NCI-H187 (cell line): Measurements from ENCODE around the gene CYTH1.
"Not testable (repeated sequence)": the region's sequence is repeated elsewhere in the genome, so short reads cannot be mapped to it uniquely, and the experiment has no call there.

Experiments
- DNase-seq, 2 experiments: peaks; one replicate each; lab custom pipeline; 2025; lab: John Stamatoyannopoulos, UW

CYTH1 gene

DNA sequence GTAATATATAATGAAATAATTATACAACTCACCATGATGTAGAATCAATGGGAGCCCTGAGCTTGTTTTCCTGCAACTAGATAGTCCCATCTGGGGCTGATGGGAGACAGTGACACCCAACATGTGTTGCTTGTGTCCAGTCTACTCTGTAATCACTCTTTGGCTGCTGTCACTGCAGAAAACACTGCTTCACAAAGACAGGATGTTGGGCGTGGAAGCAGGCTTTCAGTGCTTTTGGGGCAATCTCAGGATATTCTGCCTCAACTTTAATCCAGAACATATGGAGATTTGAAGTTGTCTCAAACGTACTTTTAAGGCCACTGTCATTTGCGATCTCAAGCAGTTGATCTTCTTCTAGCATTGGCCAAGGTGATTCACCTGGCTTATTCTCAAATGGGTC, 94.9 kb downstream of the CYTH1 start:
- no peak for DNase-seq

GRCh38 chr17:78684026-78684425, 98.0 kb downstream of the CYTH1 start:
- peak in 1 of 2 experiments; percentile 45 for DNase-seq

- no peak for DNase-seq
Observed at GRCh38 chr17:78683408-78683961, 98.6 kb downstream of the CYTH1 start.

DNA sequence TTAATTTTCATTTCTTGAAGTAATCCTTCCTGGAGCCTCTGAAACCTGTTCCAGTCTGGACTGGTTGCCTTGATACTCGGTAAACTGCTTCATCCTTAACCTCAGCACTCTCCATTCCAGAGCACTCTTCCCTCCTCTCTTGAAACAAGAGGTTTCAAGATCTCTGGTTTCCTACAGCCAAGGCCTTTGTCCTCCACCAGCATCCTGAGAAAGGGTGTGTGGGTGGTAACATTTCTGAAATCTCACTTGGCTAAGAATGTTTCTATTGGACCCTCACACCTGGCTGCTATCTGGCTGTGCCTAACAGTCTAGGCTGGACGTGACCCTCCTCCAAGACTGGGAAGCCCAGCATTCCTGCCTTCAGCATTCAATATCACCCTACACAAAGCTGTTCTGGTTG, 99.7 kb downstream of the CYTH1 start:
- DNase-seq, result no peak

DNA sequence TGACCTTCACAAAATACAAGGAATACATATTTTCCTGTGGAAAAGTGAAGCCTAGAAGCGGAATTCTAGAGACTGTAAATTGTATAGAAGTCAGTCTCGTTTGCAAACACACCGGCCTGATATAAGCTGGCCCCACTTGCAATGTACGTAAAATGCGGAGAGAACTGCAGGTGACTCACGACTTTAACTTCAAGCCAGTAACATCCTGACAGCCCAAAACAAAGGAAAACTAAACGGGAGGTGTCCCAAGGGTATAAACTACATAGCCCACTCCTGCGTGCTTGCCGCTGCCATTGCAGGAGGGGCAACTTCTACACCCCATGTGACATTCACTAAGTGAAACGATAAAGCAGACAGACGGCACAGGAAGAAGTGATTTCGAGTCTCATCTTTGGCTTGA, 101.6 kb downstream of the CYTH1 start:
- DNase-seq, result no peak

GRCh38 chr17:78679495-78680395, 102.3 kb downstream of the CYTH1 start:
- DNase-seq, result no peak

- no peak for DNase-seq
Observed at GRCh38 chr17:78678711-78679110, 103.4 kb downstream of the CYTH1 start.

GRCh38 chr17:78678222-78678557, 103.9 kb downstream of the CYTH1 start:
- DNase-seq, result no peak

DNA sequence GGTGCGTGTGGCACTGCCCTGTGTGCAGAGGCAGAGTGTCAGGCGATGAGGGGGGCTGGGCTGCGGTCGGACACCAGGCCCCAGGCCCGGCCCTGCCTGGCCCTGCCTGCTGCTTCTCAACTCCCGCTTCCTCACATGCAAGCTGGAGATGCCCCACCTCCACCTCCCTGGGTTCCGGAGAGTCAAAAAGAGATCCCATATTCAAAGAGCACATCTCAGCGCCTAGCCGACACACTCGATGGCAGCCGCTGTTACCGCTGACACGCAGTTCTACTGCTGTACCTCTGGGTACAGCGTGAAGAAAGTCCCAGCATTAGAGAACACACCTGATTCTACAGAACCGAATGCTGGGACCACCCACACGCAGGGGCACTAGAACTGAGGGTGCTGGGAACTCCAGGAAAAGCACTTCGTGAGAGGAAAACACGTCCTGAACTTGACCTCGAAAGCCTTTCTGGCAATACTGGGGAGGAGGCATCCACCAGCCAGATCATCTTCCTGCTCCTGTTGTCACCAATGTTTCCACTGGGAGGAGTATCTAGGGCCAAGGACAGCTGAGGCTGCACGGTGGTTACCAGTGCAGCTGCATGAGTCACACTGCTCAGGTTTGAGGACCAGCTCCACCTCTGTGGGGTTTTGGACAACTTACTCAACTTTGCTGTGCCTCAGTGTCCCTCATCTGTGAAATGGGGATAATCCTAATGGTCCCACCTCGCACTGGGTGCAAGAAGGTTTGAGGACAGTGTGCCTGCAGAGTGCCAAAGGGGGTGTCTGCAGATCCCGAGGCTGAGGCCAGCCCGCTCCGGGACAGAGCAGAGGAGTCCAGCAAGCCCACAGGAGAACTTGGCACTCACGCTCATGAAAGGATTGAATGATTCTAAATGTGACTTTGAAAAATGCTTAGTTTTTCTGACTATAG, 104.5 kb downstream of the CYTH1 start:
- no peak for DNase-seq

GRCh38 chr17:78676412-78677302, 105.4 kb downstream of the CYTH1 start:
- DNase-seq, result peak; percentile 13 to 45

- DNase-seq, result no peak
Observed at GRCh38 chr17:78675836-78676235, 106.2 kb downstream of the CYTH1 start.

DNA sequence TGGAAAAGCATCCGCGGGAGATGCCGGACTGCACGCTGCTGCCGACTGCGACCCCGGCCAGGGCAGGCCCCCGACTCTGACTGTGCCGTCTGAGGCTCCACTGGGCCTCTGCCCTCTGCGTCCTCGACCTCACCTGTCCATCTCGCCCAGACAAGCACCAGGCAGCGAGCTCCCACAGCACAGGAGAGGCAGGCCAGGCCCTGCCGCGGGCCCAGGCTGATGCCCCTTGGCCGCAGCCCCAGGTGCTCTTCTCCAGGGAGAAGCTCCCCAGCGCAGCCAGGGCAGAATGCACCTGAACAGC, 106.8 kb downstream of the CYTH1 start:
- no peak for DNase-seq

DNA sequence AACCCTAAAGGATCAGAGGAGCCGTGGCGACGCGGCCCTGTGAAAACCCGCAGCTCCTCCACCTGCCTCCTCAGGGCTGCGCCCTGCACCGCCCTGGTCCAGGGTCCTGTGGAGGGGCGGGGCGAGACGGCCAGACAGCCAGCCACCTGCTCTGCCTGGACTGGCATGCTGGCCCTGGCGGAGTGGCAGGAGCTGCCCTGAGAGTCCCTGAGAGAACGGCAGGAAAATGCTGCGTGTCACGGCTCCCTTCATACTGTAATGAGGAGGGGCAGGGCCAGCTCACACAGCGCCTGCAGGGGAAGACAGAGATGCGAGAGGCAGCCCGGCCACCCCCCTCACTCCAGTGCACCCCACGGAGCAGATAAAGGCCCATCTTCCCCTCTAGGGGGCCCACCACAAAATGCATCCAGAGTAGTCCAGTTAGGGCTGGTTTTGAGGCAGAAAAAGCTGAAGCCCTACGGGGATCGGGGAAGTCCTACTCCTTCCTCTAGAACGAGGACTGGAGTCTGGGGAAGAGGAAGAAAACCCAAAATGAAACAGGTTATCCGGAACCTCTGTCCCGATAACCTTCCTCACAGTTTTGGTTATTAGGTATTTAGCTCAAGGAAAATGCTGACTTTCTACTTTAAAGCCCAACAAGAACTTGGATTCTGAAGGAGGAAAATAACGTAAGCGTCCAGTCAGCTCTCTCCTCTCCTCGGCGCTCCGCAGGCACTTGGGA, 107.3 kb downstream of the CYTH1 start:
- peak; percentile 20 to 60 for DNase-seq

- DNase-seq, result no peak
Observed at GRCh38 chr17:78674156-78674555, 107.9 kb downstream of the CYTH1 start.

GRCh38 chr17:78673395-78673794, 108.7 kb downstream of the CYTH1 start:
- no peak for DNase-seq

GRCh38 chr17:78672871-78673371, 109.2 kb downstream of the CYTH1 start:
- DNase-seq, result no peak

- DNase-seq, result no peak
Observed at GRCh38 chr17:78672005-78672404, 110.1 kb downstream of the CYTH1 start.

DNA sequence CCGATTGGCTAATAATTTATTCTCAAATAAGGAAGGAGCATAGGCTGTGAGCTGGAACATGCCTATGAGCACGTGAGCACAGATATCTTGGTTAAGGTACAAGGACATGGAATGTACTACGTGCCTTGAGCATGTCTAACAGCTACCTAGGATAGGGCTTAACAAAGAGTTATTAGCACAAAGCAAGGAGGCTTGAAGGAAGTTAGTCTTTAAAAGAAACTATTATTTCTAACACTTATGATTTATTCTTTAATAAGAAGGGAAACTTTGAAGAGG, 110.4 kb downstream of the CYTH1 start:
- DNase-seq, result not testable (repeated sequence)

DNA sequence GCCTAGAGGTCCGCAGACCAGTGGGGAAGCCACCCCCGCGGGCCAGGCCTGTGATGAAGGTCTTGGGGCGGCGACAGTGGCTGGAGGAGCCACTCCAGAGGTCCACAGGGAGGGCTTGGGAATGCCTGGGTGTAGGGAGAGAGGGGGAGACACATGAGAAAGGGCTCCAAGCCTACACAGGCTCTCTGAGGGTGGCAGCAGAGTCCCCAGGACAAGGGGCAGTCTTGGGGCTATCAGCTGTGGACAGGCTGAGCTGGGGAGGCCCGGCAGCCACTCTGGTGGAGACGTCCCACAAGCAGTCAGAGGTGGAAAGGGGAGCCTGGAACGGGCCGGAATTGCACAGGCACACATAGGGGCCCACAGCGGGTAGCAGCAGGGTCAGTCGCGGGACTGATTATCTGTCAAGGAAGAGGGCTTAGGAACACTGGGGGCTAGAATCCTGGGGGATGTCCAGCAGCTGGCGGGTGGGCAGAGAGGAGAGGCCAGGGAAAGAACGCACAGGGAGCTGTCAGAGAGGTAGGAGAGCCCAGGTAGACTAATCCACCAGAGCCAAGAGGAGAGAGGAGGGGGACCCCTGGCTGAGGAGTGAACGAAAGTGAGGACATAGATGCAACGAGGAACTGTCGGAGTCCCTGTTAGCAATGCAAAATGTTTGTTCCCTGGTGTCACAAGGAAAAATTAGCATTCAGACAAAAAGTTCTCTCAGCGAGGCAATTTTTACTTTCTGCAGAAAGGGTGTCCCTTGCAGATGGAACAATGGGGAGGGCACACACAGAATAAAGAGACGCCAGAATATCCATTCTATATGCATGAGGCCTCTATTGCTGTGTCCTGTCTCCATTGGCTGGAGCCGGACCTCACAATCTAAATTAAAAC, 111.0 kb downstream of the CYTH1 start:
- DNase-seq, result no peak

GRCh38 chr17:78669975-78670518, 112.0 kb downstream of the CYTH1 start:
- DNase-seq, result no peak
